ENCODE results near the gene NFATC2IP.

Gene NFATC2IP

GRCh38 chr16:28927815-28928214 lies 22.9 kb upstream of the NFATC2IP start:
- peaks cover 2% of the 10 kb centered on the region for H3K79me1 ChIP-seq (ENCODE audit: low read length)
- H4K5ac ChIP-seq (ENCODE audit: low read length): no peak overlapping the region
- no peak overlapping the region for H3K23ac ChIP-seq (ENCODE audit: low read length)
- no peak overlapping the region for H3K18ac ChIP-seq (ENCODE audit: low read length)
- no peak overlapping the region for H3K56ac ChIP-seq (ENCODE audit: low read length)
- no peaks in the 10 kb centered on the region for H3K4me1 ChIP-seq (ENCODE audit: control insufficient read depth, low read depth, low read length)
- H2BK15ac ChIP-seq (replicated peaks; ENCODE audit: low read depth): no peak overlapping the region
- no peak overlapping the region for H2BK5ac ChIP-seq (ENCODE audit: low read length)
- H3K4me3 ChIP-seq (ENCODE audit: low read length): no peak overlapping the region
- no peaks in the 10 kb centered on the region for H3K27me3 ChIP-seq (ENCODE audit: insufficient read depth, low read length, poor library complexity)
- no CpG with 5 or more reads among the region's 1 CpG for WGBS (ENCODE audit: extremely low coverage, insufficient coverage, low lambda C conversion rate)
- H3K36me3 ChIP-seq (ENCODE audit: control insufficient read depth, insufficient read depth, low read length): no peaks in the 10 kb centered on the region
- no peak overlapping the region for H2AK5ac ChIP-seq (ENCODE audit: low read length)
- H3K79me2 ChIP-seq (ENCODE audit: control insufficient read depth, insufficient read depth, low read length): no peaks in the 10 kb centered on the region
- H4K8ac ChIP-seq (ENCODE audit: low read depth, low read length): no peak overlapping the region
- H3K4me2 ChIP-seq (ENCODE audit: low read length): no peak overlapping the region
- no peak overlapping the region for H3K4ac ChIP-seq (ENCODE audit: low read depth, low read length)
- H3K27ac ChIP-seq (ENCODE audit: low read depth, low read length): no peak overlapping the region
- DNase-seq: no peak
- H3K9ac ChIP-seq (ENCODE audit: low read length): no peak overlapping the region
- no peak overlapping the region for H2BK120ac ChIP-seq (ENCODE audit: low read depth, low read length)

DNA sequence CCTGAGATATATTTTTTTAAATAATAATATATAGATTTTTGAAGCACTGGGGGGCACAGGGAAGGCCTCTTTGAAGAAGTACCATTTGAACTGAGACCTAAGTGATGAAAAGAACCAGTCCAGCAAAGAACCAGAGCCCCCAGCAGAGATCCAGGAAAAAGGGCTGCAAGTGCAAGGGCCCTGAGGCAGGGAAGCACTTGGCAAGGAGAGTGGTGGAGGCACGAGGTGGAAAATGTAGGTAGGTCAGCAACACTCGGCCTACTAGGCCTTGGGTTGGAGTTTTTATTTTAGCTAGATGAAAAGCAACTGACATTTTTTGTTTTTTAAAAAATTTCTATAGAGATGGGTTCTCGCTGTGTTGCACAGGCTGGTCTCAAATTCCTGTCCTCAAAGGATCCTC lies 20.5 kb upstream of the NFATC2IP start:
- Histone ChIP-seq H3K4me2 (ENCODE audit: low read length) (no peak overlapping the region), H3K4me3 (ENCODE audit: low read length) (no peak overlapping the region), H3K27me3 (ENCODE audit: insufficient read depth, low read length, poor library complexity) (no peaks in the 10 kb centered on the region), H3K18ac (ENCODE audit: low read length) (no peak overlapping the region), H3K36me3 (ENCODE audit: control insufficient read depth, insufficient read depth, low read length) (no peaks in the 10 kb centered on the region), H2BK15ac (replicated peaks; ENCODE audit: low read depth) (no peak overlapping the region), H3K4ac (ENCODE audit: low read depth, low read length) (no peak overlapping the region), H3K9ac (ENCODE audit: low read length) (no peak overlapping the region), H2AK5ac (ENCODE audit: low read length) (no peak overlapping the region), H2BK120ac (ENCODE audit: low read depth, low read length) (no peak overlapping the region), H3K27ac (ENCODE audit: low read depth, low read length) (no peak overlapping the region), H3K79me1 (ENCODE audit: low read length) (no peaks in the 10 kb centered on the region), H2BK5ac (ENCODE audit: low read length) (no peak overlapping the region), H4K5ac (ENCODE audit: low read length) (no peak overlapping the region), H3K56ac (ENCODE audit: low read length) (no peak overlapping the region), H3K23ac (ENCODE audit: low read length) (no peak overlapping the region), H3K79me2 (ENCODE audit: control insufficient read depth, insufficient read depth, low read length) (no peaks in the 10 kb centered on the region), H3K4me1 (ENCODE audit: control insufficient read depth, low read depth, low read length) (no peaks in the 10 kb centered on the region), H4K8ac (ENCODE audit: low read depth, low read length) (no peak overlapping the region)
- WGBS (ENCODE audit: extremely low coverage, insufficient coverage, low lambda C conversion rate): no CpG with 5 or more reads among the region's 3 CpGs
- DNase-seq: no peak

GRCh38 chr16:28930652-28931051 lies 20.1 kb upstream of the NFATC2IP start:
- H3K79me2 ChIP-seq (ENCODE audit: control insufficient read depth, insufficient read depth, low read length): no peaks in the 10 kb centered on the region
- H3K27me3 ChIP-seq (ENCODE audit: insufficient read depth, low read length, poor library complexity): no peaks in the 10 kb centered on the region
- H3K36me3 ChIP-seq (ENCODE audit: control insufficient read depth, insufficient read depth, low read length): no peaks in the 10 kb centered on the region
- H2BK5ac ChIP-seq (ENCODE audit: low read length): no peak overlapping the region
- no peak overlapping the region for H3K27ac ChIP-seq (ENCODE audit: low read depth, low read length)
- H4K8ac ChIP-seq (ENCODE audit: low read depth, low read length): no peak overlapping the region
- no peak overlapping the region for H2BK15ac ChIP-seq (replicated peaks; ENCODE audit: low read depth)
- H3K18ac ChIP-seq (ENCODE audit: low read length): no peak overlapping the region
- no peak overlapping the region for H3K4ac ChIP-seq (ENCODE audit: low read depth, low read length)
- H3K23ac ChIP-seq (ENCODE audit: low read length): no peak overlapping the region
- H3K9ac ChIP-seq (ENCODE audit: low read length): no peak overlapping the region
- WGBS (ENCODE audit: extremely low coverage, insufficient coverage, low lambda C conversion rate): no CpG with 5 or more reads among the region's 3 CpGs
- H2BK120ac ChIP-seq (ENCODE audit: low read depth, low read length): no peak overlapping the region
- H3K79me1 ChIP-seq (ENCODE audit: low read length): no peaks in the 10 kb centered on the region
- H3K4me3 ChIP-seq (ENCODE audit: low read length): no peak overlapping the region
- no peak for DNase-seq
- no peak overlapping the region for H3K4me2 ChIP-seq (ENCODE audit: low read length)
- H4K5ac ChIP-seq (ENCODE audit: low read length): no peak overlapping the region
- no peak overlapping the region for H2AK5ac ChIP-seq (ENCODE audit: low read length)
- H3K4me1 ChIP-seq (ENCODE audit: control insufficient read depth, low read depth, low read length): no peaks in the 10 kb centered on the region
- H3K56ac ChIP-seq (ENCODE audit: low read length): peak overlapping the region; percentile 15

DNA sequence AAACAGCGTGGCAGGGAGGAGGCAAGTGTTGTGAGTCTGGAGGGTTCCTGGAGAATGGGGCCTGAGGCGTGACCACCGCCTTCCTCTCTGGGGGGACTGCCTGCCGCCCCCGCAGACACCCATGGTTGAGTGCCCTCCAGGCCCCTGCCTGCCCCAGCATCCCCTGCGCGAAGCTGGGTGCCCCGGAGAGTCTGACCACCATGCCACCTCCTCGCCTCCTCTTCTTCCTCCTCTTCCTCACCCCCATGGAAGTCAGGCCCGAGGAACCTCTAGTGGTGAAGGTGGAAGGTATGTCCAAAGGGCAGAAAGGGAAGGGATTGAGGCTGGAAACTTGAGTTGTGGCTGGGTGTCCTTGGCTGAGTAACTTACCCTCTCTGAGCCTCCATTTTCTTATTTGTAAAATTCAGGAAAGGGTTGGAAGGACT lies 18.9 kb upstream of the NFATC2IP start, which contains the start of gene CD19:
CD19 (plus strand) TSS at position 171 of the 425 bp plus-strand sequence; CDS start at position 201, 30 bp downstream.
- Histone ChIP-seq H3K79me2 (ENCODE audit: control insufficient read depth, insufficient read depth, low read length) (no peaks in the 10 kb centered on the region), H3K56ac (ENCODE audit: low read length) (no peak within 1 kb of the TSS), H3K4me3 (ENCODE audit: low read length) (no peak within 1 kb of the TSS), H2AK5ac (ENCODE audit: low read length) (no peak within 1 kb of the TSS), H3K79me1 (ENCODE audit: low read length) (no peaks in the 10 kb centered on the region), H3K27me3 (ENCODE audit: insufficient read depth, low read length, poor library complexity) (no peaks in the 10 kb centered on the region), H4K8ac (ENCODE audit: low read depth, low read length) (no peak within 1 kb of the TSS), H3K4ac (ENCODE audit: low read depth, low read length) (no peak within 1 kb of the TSS), H3K23ac (ENCODE audit: low read length) (no peak within 1 kb of the TSS), H4K5ac (ENCODE audit: low read length) (no peak within 1 kb of the TSS), H3K18ac (ENCODE audit: low read length) (no peak within 1 kb of the TSS), H3K4me2 (ENCODE audit: low read length) (no peak within 1 kb of the TSS), H2BK120ac (ENCODE audit: low read depth, low read length) (no peak within 1 kb of the TSS), H2BK15ac (replicated peaks; ENCODE audit: low read depth) (no peak within 1 kb of the TSS), H3K27ac (ENCODE audit: low read depth, low read length) (no peak within 1 kb of the TSS), H2BK5ac (ENCODE audit: low read length) (no peak within 1 kb of the TSS), H3K36me3 (ENCODE audit: control insufficient read depth, insufficient read depth, low read length) (no peaks in the 10 kb centered on the region), H3K4me1 (ENCODE audit: control insufficient read depth, low read depth, low read length) (no peaks in the 10 kb centered on the region), H3K9ac (ENCODE audit: low read length) (no peak within 1 kb of the TSS)
- WGBS (ENCODE audit: extremely low coverage, insufficient coverage, low lambda C conversion rate): no CpG with 5 or more reads among the region's 10 CpGs
- no peak for DNase-seq

- Histone ChIP-seq H3K23ac (ENCODE audit: low read length) (no peak overlapping the region), H2BK120ac (ENCODE audit: low read depth, low read length) (no peak overlapping the region), H2BK15ac (replicated peaks; ENCODE audit: low read depth) (no peak overlapping the region), H3K9ac (ENCODE audit: low read length) (no peak overlapping the region), H3K36me3 (ENCODE audit: control insufficient read depth, insufficient read depth, low read length) (no peaks in the 10 kb centered on the region), H2BK5ac (ENCODE audit: low read length) (no peak overlapping the region), H3K4me3 (ENCODE audit: low read length) (no peak overlapping the region), H3K18ac (ENCODE audit: low read length) (no peak overlapping the region), H3K27me3 (ENCODE audit: insufficient read depth, low read length, poor library complexity) (no peaks in the 10 kb centered on the region), H2AK5ac (ENCODE audit: low read length) (no peak overlapping the region), H4K8ac (ENCODE audit: low read depth, low read length) (no peak overlapping the region), H3K56ac (ENCODE audit: low read length) (no peak overlapping the region), H3K4me1 (ENCODE audit: control insufficient read depth, low read depth, low read length) (no peaks in the 10 kb centered on the region), H3K79me2 (ENCODE audit: control insufficient read depth, insufficient read depth, low read length) (no peaks in the 10 kb centered on the region), H3K79me1 (ENCODE audit: low read length) (no peaks in the 10 kb centered on the region), H3K4ac (ENCODE audit: low read depth, low read length) (no peak overlapping the region), H3K4me2 (ENCODE audit: low read length) (no peak overlapping the region), H4K5ac (ENCODE audit: low read length) (no peak overlapping the region), H3K27ac (ENCODE audit: low read depth, low read length) (no peak overlapping the region)
- no peak for DNase-seq
- no CpG with 5 or more reads among the region's 20 CpGs for WGBS (ENCODE audit: extremely low coverage, insufficient coverage, low lambda C conversion rate)
Measured at GRCh38 chr16:28932339-28933141, 18.2 kb upstream of the NFATC2IP start.

DNA sequence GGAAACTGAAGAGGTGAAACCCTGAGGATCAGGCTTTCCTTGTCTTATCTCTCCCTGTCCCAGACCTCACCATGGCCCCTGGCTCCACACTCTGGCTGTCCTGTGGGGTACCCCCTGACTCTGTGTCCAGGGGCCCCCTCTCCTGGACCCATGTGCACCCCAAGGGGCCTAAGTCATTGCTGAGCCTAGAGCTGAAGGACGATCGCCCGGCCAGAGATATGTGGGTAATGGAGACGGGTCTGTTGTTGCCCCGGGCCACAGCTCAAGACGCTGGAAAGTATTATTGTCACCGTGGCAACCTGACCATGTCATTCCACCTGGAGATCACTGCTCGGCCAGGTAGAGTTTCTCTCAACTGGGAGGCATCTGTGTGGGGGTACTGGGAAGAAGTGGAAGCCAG lies 17.6 kb upstream of the NFATC2IP start:
- no peak overlapping the region for H4K8ac ChIP-seq (ENCODE audit: low read depth, low read length)
- no peak overlapping the region for H2BK15ac ChIP-seq (replicated peaks; ENCODE audit: low read depth)
- H3K4ac ChIP-seq (ENCODE audit: low read depth, low read length): no peak overlapping the region
- no peaks in the 10 kb centered on the region for H3K79me2 ChIP-seq (ENCODE audit: control insufficient read depth, insufficient read depth, low read length)
- peak; percentile 57 for DNase-seq
- no peaks in the 10 kb centered on the region for H3K4me1 ChIP-seq (ENCODE audit: control insufficient read depth, low read depth, low read length)
- no peak overlapping the region for H4K5ac ChIP-seq (ENCODE audit: low read length)
- H3K4me2 ChIP-seq (ENCODE audit: low read length): no peak overlapping the region
- H2BK120ac ChIP-seq (ENCODE audit: low read depth, low read length): no peak overlapping the region
- no peak overlapping the region for H2BK5ac ChIP-seq (ENCODE audit: low read length)
- no peak overlapping the region for H3K4me3 ChIP-seq (ENCODE audit: low read length)
- no peaks in the 10 kb centered on the region for H3K36me3 ChIP-seq (ENCODE audit: control insufficient read depth, insufficient read depth, low read length)
- no peaks in the 10 kb centered on the region for H3K79me1 ChIP-seq (ENCODE audit: low read length)
- no peaks in the 10 kb centered on the region for H3K27me3 ChIP-seq (ENCODE audit: insufficient read depth, low read length, poor library complexity)
- H2AK5ac ChIP-seq (ENCODE audit: low read length): no peak overlapping the region
- WGBS (ENCODE audit: extremely low coverage, insufficient coverage, low lambda C conversion rate): no CpG with 5 or more reads among the region's 8 CpGs
- H3K56ac ChIP-seq (ENCODE audit: low read length): no peak overlapping the region
- no peak overlapping the region for H3K18ac ChIP-seq (ENCODE audit: low read length)
- no peak overlapping the region for H3K23ac ChIP-seq (ENCODE audit: low read length)
- H3K27ac ChIP-seq (ENCODE audit: low read depth, low read length): no peak overlapping the region
- no peak overlapping the region for H3K9ac ChIP-seq (ENCODE audit: low read length)
